ENCODE measurements around the gene WDR17. TPM values are rescaled to one million over a fixed set of nuclear protein-coding genes. Genes with fewer than 3 reads are reported as not detected.
"Not testable (repeated sequence)": the region's sequence is repeated elsewhere in the genome, so short reads cannot be mapped to it uniquely, and the experiment has no call there.

WDR17 gene
- total RNA-seq, 1 donor from 2014 or later, result 6.3 TPM

GRCh38 chr4:176207839-176208238 lies 142.2 kb downstream of the WDR17 start:
- peaks cover 4% of the 10 kb centered on the region for H3K4me1 Mint-ChIP-seq (ENCODE audit: low read depth, unreplicated experiment)
- H3K27ac Mint-ChIP-seq (ENCODE audit: unreplicated experiment), result no peak overlapping the region
- no peaks in the 10 kb centered on the region for H3K9me3 Mint-ChIP-seq (ENCODE audit: unreplicated experiment)
- no peaks in the 10 kb centered on the region for H3K27me3 Mint-ChIP-seq (ENCODE audit: unreplicated experiment)
- no peak for TF ChIP-seq CTCF (IDR thresholded peaks at IDR 0.05; ENCODE audit: partially characterized antibody, unreplicated experiment)
- DNase-seq, result no peak
- no peaks in the 10 kb centered on the region for H3K36me3 Mint-ChIP-seq (ENCODE audit: unreplicated experiment)
- no peak overlapping the region for H3K4me3 Mint-ChIP-seq (ENCODE audit: unreplicated experiment)

GRCh38 chr4:176209535-176209934 lies 143.9 kb downstream of the WDR17 start:
- no peak for TF ChIP-seq CTCF (IDR thresholded peaks at IDR 0.05; ENCODE audit: partially characterized antibody, unreplicated experiment)
- H3K4me3 Mint-ChIP-seq (ENCODE audit: unreplicated experiment), result no peak overlapping the region
- DNase-seq, result no peak
- H3K9me3 Mint-ChIP-seq (ENCODE audit: unreplicated experiment), result no peaks in the 10 kb centered on the region
- H3K36me3 Mint-ChIP-seq (ENCODE audit: unreplicated experiment), result no peaks in the 10 kb centered on the region
- no peak overlapping the region for H3K27ac Mint-ChIP-seq (ENCODE audit: unreplicated experiment)
- H3K27me3 Mint-ChIP-seq (ENCODE audit: unreplicated experiment), result no peaks in the 10 kb centered on the region
- peaks cover 4% of the 10 kb centered on the region for H3K4me1 Mint-ChIP-seq (ENCODE audit: low read depth, unreplicated experiment)

- Mint-ChIP-seq H3K36me3 (ENCODE audit: unreplicated experiment) (no peaks in the 10 kb centered on the region), H3K4me1 (ENCODE audit: low read depth, unreplicated experiment) (peaks cover 4% of the 10 kb centered on the region), H3K9me3 (ENCODE audit: unreplicated experiment) (no peaks in the 10 kb centered on the region), H3K4me3 (ENCODE audit: unreplicated experiment) (no peak overlapping the region), H3K27me3 (ENCODE audit: unreplicated experiment) (no peaks in the 10 kb centered on the region), H3K27ac (ENCODE audit: unreplicated experiment) (no peak overlapping the region)
- TF ChIP-seq CTCF (IDR thresholded peaks at IDR 0.05; ENCODE audit: partially characterized antibody, unreplicated experiment), result no peak
- no peak for DNase-seq
Observed at GRCh38 chr4:176210101-176210500, 144.5 kb downstream of the WDR17 start.

GRCh38 chr4:176210579-176211296 lies 145.1 kb downstream of the WDR17 start:
- no peaks in the 10 kb centered on the region for H3K27me3 Mint-ChIP-seq (ENCODE audit: unreplicated experiment)
- DNase-seq, result no peak
- no peak overlapping the region for H3K4me3 Mint-ChIP-seq (ENCODE audit: unreplicated experiment)
- no peaks in the 10 kb centered on the region for H3K36me3 Mint-ChIP-seq (ENCODE audit: unreplicated experiment)
- H3K4me1 Mint-ChIP-seq (ENCODE audit: low read depth, unreplicated experiment), result no peaks in the 10 kb centered on the region
- H3K9me3 Mint-ChIP-seq (ENCODE audit: unreplicated experiment), result no peaks in the 10 kb centered on the region
- no peak for TF ChIP-seq CTCF (IDR thresholded peaks at IDR 0.05; ENCODE audit: partially characterized antibody, unreplicated experiment)
- no peak overlapping the region for H3K27ac Mint-ChIP-seq (ENCODE audit: unreplicated experiment)

GRCh38 chr4:176212351-176212750 lies 146.7 kb downstream of the WDR17 start:
- H3K4me1 Mint-ChIP-seq (ENCODE audit: low read depth, unreplicated experiment), result not testable (repeated sequence)

More at GRCh38 chr4:176212351-176212750, 146.7 kb downstream of the WDR17 start:
- H3K27me3 Mint-ChIP-seq (ENCODE audit: unreplicated experiment); DNase-seq; H3K27ac Mint-ChIP-seq (ENCODE audit: unreplicated experiment); H3K4me3 Mint-ChIP-seq (ENCODE audit: unreplicated experiment); H3K9me3 Mint-ChIP-seq (ENCODE audit: unreplicated experiment); H3K36me3 Mint-ChIP-seq (ENCODE audit: unreplicated experiment): not testable (repeated sequence)
